ENCODE results near the gene FUBP3.

DNA sequence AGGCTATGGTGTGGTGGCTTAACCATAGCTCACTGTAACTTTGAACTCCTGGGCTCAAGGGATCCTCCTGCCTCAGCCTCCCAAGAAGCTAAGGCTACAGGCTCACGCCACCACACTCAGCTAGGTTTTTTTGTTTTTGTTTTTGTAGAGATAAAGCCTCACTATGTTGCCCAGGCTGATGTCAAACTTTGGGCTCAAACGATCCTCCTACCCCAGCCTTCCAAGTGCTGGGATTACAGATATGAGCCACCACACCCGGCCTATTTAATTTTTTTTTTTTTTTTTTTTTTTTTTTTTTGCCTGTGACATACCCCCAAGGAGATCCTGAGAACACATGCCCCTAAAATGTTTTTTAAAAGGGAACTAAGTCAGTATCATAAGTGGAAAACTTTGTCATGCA is 10.4 kb downstream of the FUBP3 start:
- TF ChIP-seq CTCF (IDR thresholded peaks at IDR 0.05; ENCODE audit: low read depth, low read length, poor library complexity, severe bottlenecking) (no peak), EZH2phosphoT487 (IDR thresholded peaks at IDR 0.05; ENCODE audit: borderline replicate concordance, low read length) (no peak)

Data from DOHH2 (cell line).